LNCaP clone FGC (cell line): ENCODE data around the gene NCOA5.

Experiments
- DNase-seq: peaks from one replicate; pipeline ENCODE4 v3.0.0-alpha.2; 2011; ENCODE audit warnings: low read depth
- H3K4me3 ChIP-seq: 2 replicates; pipeline ENCODE4 v1.5.1; 2011; ENCODE audit warnings: mild to moderate bottlenecking, low read depth, low read length, control low read depth
- CTCF ChIP-seq: IDR thresholded peaks from 2 replicates; pipeline ENCODE4 v1.5.1; 2012; ENCODE audit warnings: mild to moderate bottlenecking; ENCODE audit not compliant: control insufficient read depth, insufficient read depth; ENCODE audit errors: extremely low read depth

The NCOA5 gene

GRCh38 chr20:46050885-46051284 lies 38.9 kb downstream of the NCOA5 start:
- TF ChIP-seq CTCF = no peak
- H3K4me3 ChIP-seq = no peak overlapping the region
- DNase-seq = no peak

GRCh38 chr20:46050444-46050843 lies 39.3 kb downstream of the NCOA5 start:
- no peak for TF ChIP-seq CTCF
- no peak overlapping the region for H3K4me3 ChIP-seq
- no peak for DNase-seq

- TF ChIP-seq CTCF = no peak
- H3K4me3 ChIP-seq = no peak overlapping the region
- DNase-seq = no peak
These were observed 39.9 kb downstream of the NCOA5 start for GRCh38 chr20:46049815-46050214.

- no peak for DNase-seq
- no peak overlapping the region for H3K4me3 ChIP-seq
- no peak for TF ChIP-seq CTCF
These were observed 40.6 kb downstream of the NCOA5 start for GRCh38 chr20:46049190-46049589.

- no peak for TF ChIP-seq CTCF
- no peak overlapping the region for H3K4me3 ChIP-seq
- DNase-seq = no peak
These were observed 41.9 kb downstream of the NCOA5 start for GRCh38 chr20:46047821-46048220.

GRCh38 chr20:46046588-46047310 lies 43.0 kb downstream of the NCOA5 start:
- TF ChIP-seq CTCF = no peak
- no peak for DNase-seq
- H3K4me3 ChIP-seq = no peak overlapping the region

- no peak for TF ChIP-seq CTCF
- no peak for DNase-seq
These were observed 44.9 kb downstream of the NCOA5 start for GRCh38 chr20:46044896-46045295.

More at GRCh38 chr20:46044896-46045295, 44.9 kb downstream of the NCOA5 start:
- H3K4me3 ChIP-seq = no peak overlapping the region
